ENCODE data around the gene POLQ. TPM values are rescaled to one million over a fixed set of nuclear protein-coding genes. Genes with fewer than 3 reads are reported as not detected.
"Not testable (repeated sequence)": the region's sequence is repeated elsewhere in the genome, so short reads cannot be mapped to it uniquely, and the experiment has no call there.

POLQ gene
- 3.7 TPM for total RNA-seq

- DNase-seq = peak; percentile 97
Observed at GRCh38 chr3:121545574-121546455, at the start of gene POLQ. Gene POLQ, minus strand, starts transcription at chr3:121545988. Its CDS starts 111 bp downstream, at chr3:121545877.

DNA sequence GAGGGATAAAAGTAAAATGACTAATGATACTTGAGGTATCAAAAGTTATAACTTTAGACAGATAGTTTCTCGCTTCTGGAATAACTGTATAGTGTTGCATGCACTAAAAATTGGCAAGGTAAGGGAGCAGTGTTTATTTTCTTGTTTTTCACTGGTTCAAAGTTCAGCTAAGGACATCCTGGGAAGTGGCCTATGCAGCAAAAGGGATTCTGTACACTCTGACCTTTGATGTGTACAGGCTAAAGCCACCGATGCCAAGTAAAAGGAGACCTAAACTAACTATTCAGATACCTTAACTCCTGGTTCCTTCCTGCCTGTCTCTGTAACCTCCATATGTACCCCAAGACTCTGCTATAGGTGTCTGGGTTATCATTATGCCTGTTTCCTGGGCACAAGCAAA lies 49.1 kb upstream of the POLQ start:
- DNase-seq = no peak

- not testable (repeated sequence) for DNase-seq
Observed at GRCh38 chr3:121593806-121594205, 48.0 kb upstream of the POLQ start.

- DNase-seq = peak; percentile 39
Observed at GRCh38 chr3:121592856-121593702, 47.3 kb upstream of the POLQ start, which contains the start of gene FBXO40. Gene FBXO40, plus strand, starts transcription at chr3:121593379. Its CDS starts 27,197 bp downstream, at chr3:121620576.

- DNase-seq = no peak
Observed at GRCh38 chr3:121584418-121584817, 38.6 kb upstream of the POLQ start.

GRCh38 chr3:121581691-121582090 lies 35.9 kb upstream of the POLQ start:
- no peak for DNase-seq

DNA sequence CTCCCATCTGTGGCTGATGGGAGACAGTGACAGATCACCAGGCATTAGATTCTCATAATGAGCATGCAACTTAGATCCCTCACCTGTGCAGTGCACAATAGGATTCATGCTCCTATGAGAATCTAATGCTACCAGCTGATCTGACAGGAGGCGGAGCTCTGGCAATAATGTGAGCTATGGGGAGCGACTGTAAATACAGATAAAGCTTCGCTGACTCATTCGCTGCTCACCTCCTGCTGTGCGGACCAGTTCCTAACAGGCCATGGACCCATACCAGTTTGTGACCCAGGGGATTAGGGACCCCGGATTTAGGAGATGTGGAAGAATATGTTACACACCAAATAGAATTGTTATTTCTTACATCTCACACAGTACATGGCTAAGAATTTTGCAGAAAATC lies 28.7 kb upstream of the POLQ start:
- DNase-seq = no peak

DNA sequence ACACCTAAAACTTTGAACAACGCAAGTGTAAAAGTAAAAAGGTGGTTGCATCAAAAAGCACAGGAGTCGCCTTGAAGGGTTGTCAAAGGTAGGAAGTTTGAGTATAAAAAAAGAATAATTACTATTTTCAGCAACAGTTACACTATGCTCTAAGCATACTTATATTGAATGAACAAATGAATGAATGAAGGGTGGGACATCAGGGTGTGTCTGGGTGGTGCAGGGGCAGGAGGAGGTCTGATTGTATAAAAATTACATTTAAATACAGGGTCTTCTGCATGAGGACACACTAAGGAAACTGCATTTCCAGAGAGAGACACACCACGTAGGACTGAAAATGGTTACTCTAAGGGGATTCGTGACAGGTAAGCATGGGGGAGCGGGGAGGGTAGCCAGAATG lies 21.9 kb upstream of the POLQ start, which contains the start of gene ARGFX:
TSS of gene ARGFX (plus strand) at position 301 of the 400 bp plus-strand sequence. CDS start 2,765 bp downstream, outside the sequence.
- DNase-seq = no peak

DNA sequence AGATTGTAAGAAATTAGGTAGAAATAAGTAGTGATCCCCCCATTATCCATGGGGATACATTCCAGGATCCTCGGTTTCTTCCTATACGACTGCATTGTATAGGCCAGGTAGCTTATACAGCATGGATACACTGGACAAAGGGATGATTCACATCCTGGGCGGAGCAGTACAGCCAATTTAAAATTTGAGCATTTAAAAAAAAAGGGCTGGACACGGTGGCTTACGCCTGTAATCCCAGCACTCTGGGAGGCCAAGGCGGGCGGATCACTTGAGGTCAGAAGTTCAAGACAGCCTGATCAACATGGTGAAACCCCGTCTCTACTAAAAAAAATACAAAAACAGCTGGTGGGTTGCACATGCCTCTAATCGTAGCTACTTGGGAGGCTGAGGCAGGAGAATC lies 21.0 kb upstream of the POLQ start:
- DNase-seq = no peak

- no peak for DNase-seq
Observed at GRCh38 chr3:121562148-121562547, 16.4 kb upstream of the POLQ start.

DNA sequence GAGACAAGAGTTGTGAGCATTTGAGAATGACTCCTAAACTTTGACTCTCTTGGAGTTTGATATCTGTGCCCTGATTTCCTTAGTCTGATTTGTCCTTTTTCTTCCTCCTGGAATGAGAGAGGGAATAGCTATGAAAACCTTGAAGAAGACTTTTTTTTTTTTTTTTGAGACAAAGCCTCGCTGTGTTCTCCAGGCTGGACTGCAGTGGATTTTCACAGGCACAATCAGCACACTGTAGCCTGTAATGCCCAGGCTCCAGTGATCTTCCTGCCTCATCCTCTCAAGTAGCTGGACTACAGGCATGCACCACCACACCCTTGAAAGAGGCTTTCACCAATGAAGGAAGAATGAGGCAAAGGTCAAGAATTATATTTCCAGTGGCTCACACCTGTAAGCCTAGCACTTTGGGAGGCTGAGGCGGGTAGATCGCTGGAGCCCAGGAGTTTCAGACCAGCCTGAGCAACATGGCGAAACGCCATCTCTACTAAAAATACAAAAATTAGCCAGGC lies 11.7 kb upstream of the POLQ start:
- no peak for DNase-seq

DNA sequence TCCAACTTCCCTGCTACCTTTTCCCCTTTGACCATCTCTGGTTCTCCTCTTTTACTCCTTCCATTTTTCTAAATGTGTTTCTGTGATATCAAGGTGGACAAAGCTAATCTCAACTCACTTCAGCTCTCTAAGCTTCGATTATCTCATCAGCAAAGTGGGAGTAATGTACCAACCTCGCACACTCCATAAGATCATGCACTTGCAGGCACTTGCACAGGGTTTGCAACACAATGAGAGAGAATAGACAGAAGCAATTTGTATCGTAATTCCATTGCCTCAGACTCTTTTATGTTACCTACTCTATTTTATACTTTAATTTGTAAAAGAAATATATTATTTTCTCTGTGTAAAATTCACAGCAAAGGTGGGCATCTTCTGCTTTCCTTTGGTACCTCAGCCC lies 7.0 kb upstream of the POLQ start:
- DNase-seq = no peak

GRCh38 chr3:121552379-121552778 lies 6.6 kb upstream of the POLQ start:
- no peak for DNase-seq

DNA sequence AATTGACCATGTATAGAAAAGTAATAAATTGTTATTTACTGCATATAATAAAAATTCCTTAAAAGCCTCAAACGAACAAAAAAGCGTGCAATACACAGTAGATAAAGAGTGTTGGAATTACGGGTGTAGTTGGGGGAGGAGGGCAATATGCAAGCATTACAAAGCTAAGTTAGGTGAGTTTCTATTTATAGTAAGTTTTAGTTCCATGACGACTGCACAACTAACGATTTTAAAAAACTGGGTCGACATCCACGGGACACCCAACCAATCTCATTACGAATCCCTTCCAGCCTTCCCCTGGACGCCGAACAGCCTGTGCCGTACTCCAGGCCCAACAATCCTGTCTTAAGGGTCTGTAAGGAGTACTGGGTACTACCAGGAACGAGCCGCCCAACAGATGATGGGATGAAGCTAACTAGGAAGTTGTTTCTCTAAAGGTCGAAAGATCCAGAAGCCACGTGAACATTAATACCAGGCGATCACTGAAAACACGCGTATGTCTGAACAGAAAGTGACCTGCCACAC lies 677 bp downstream of the POLQ start:
- DNase-seq = peak; percentile 18

GRCh38 chr3:121542924-121543323 lies 2.9 kb downstream of the POLQ start:
- no peak for DNase-seq

DNA sequence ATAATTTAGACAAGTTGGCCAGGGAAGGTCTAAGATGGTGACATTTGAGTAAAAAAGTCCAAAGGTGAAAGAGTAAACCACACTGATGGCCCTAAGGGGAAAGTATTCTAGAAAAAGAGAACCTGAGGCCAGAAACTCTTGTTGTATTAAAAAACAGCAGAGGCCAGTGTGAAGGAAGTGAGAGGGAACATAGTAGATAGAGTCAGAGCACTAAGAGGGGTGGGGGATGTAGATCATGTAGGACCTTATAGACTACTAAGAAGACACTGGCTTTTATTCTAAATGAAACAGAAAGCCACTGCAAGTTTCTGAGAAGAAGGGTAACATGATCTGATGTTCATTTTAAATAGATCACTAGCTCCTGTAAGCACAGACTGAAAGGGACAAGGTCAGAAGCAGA lies 14.5 kb downstream of the POLQ start:
- no peak for DNase-seq

DNA sequence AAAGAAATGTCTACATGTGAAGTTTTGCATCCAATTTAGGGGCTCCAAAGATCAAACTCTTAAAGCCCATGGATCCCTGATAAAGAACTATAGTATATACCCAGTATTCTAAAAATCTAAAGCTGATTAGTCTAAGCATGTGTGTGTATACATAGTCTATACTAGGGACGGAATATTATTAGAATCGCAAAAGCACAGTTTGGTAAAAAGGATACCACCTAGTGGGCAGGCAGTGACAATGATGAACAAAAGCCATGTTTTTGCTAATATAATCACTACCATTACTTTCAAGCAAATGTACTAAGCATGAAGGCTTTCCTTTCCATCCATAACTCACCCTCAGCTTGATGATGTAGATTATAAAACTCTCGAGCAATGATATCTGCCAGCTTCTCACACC lies 16.5 kb downstream of the POLQ start:
- no peak for DNase-seq

GRCh38 chr3:121520510-121520909 lies 25.3 kb downstream of the POLQ start:
- no peak for DNase-seq

GRCh38 chr3:121517953-121518655 lies 27.7 kb downstream of the POLQ start:
- DNase-seq = no peak

GRCh38 chr3:121515862-121516261 lies 29.9 kb downstream of the POLQ start:
- DNase-seq = no peak

GRCh38 chr3:121515313-121515712 lies 30.5 kb downstream of the POLQ start:
- DNase-seq = no peak

DNA sequence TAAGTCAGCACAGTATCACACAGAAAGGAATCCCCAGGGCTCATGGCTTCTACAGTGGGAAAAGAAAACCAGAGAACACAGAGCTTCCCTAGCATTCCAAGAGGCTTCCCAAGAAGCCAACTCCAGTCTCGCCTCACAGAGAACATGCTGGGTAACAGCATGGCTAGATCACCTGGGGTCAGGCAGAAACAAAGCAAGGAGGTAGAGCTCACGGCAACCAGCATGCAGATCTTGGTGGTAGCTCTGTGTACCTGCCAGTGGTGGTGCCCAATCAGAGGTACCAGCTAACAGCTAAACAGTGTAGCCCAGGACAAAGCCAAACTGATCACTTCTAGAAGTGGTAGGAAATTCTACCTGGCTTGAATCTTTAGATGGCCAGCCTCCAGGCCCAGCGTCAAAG lies 31.3 kb downstream of the POLQ start:
- no peak for DNase-seq

Measured in tongue (tissue), 2 donors.